ENCODE results near the gene KDM5B. TPM values are rescaled to one million over a fixed set of nuclear protein-coding genes. Genes with fewer than 3 reads are reported as not detected.
A peak's percentile ranks its signal among the peaks of the same experiment; 100 is the strongest.

The KDM5B gene
- total and polyA plus RNA-seq, 9 of the 15 experiments (the other 6 are each of a cell fraction or from before 2014, with no cell fraction given), result 15.4 to 90.6 (median 57.1) TPM

DNA sequence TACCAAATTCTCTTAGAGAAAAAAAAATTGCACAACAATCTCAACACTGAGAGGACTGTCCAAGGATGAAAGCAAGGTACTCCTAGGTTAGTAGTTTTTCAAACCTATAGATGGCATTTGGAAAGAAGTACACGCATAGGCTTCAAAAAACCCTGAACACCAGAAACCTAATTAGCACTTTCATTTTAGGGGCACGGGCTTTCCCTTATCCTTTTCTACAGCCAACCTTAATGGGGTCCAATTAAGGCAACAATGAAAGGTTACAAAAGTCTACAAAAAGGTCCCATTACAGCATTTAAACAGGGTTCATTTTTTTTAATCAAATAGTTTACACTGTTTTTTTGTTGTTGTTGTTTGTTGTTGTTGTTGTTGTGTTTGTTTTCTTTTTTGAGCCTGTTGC, 6.2 kb downstream of the KDM5B start (continued):
- TF ChIP-seq, protein P1, sequence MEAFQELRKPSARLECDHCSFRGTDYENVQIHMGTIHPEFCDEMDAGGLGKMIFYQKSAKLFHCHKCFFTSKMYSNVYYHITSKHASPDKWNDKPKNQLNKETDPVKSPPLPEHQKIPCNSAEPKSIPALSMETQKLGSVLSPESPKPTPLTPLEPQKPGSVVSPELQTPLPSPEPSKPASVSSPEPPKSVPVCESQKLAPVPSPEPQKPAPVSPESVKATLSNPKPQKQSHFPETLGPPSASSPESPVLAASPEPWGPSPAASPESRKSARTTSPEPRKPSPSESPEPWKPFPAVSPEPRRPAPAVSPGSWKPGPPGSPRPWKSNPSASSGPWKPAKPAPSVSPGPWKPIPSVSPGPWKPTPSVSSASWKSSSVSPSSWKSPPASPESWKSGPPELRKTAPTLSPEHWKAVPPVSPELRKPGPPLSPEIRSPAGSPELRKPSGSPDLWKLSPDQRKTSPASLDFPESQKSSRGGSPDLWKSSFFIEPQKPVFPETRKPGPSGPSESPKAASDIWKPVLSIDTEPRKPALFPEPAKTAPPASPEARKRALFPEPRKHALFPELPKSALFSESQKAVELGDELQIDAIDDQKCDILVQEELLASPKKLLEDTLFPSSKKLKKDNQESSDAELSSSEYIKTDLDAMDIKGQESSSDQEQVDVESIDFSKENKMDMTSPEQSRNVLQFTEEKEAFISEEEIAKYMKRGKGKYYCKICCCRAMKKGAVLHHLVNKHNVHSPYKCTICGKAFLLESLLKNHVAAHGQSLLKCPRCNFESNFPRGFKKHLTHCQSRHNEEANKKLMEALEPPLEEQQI (IDR thresholded peaks at IDR 0.05), result no peak
- TF ChIP-seq, protein P2, sequence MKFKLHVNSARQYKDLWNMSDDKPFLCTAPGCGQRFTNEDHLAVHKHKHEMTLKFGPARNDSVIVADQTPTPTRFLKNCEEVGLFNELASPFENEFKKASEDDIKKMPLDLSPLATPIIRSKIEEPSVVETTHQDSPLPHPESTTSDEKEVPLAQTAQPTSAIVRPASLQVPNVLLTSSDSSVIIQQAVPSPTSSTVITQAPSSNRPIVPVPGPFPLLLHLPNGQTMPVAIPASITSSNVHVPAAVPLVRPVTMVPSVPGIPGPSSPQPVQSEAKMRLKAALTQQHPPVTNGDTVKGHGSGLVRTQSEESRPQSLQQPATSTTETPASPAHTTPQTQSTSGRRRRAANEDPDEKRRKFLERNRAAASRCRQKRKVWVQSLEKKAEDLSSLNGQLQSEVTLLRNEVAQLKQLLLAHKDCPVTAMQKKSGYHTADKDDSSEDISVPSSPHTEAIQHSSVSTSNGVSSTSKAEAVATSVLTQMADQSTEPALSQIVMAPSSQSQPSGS (CRISPR knock-in tag; IDR thresholded peaks at IDR 0.05), result no peak
- TF ChIP-seq ZNF146 (CRISPR knock-in tag; IDR thresholded peaks at IDR 0.05; ENCODE audit: unreplicated experiment) (no peak), ZNF140 (CRISPR knock-in tag; IDR thresholded peaks at IDR 0.05) (no peak)

DNA sequence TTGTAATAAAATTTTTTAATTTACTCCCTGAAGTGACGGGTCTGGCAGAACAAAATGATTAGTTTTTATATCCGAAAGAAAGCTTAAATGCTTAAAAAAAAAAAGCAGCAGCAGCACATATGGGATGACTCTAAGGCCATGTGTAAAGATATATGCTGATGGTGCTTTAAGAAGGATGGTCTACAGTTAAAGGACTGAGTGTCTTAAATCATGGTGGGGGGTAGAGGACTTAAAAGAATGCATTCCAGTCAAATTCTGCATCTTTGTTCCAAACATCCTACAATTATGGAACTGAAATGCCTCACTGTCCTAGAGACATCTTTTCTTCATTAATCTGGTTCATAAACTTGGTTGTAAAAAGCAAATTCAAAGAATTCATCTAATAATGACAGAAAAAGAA, 7.0 kb downstream of the KDM5B start:
- H3K9me1 ChIP-seq (ENCODE audit: control insufficient read depth, insufficient read depth, low read length), result peaks cover 7% of the 10 kb centered on the region
- H3K4me1 ChIP-seq (replicated peaks in 1 of 2; ENCODE audit: control insufficient read depth in 2 of 2, insufficient read depth in 2 of 2, low read length in 2 of 2), result peaks cover 16 to 18% of the 10 kb centered on the region in 2 experiments; a peak in 4 of 5 replicates
- intact Hi-C loops (cut with micrococcal nuclease) (loop anchor here (10.0 kb wide), 1 partner anchor 646 kb away; no protein-coding TSS in a partner anchor), in situ Hi-C loops (cut with MboI) (no loop called here)
- ATAC-seq (no peak), DNase-seq (ENCODE audit: extremely low read depth in 1 of 4, low spot score in 3 of 4) (no peak), FAIRE-seq (no peak)
- CTCF ChIA-PET (ENCODE audit: low intra/inter-chr PET ratio), result no interaction called here
- no peak overlapping the region for H3K27ac ChIP-seq (ENCODE audit: extremely low read depth, low read depth, low read length)
- H3K9me3 ChIP-seq (replicated peaks; ENCODE audit: control insufficient read depth, insufficient read depth, low read depth, low read length), result no peaks in the 10 kb centered on the region
- H3K36me3 ChIP-seq (ENCODE audit: control insufficient read depth, insufficient read depth, low read length), result peaks cover 19% of the 10 kb centered on the region; the same call in 2 of the 3 replicates
- no TSS peak for BruUV-seq (replicated peaks)
- POLR2A ChIA-PET, result interaction anchor here (1.0 to 1.2 kb wide), 2 partner anchors 10 to 206 kb away, joined by 3 read pairs; partner anchors contain the start of gene TMEM183A
- H3K27me3 ChIP-seq (ENCODE audit: control insufficient read depth in 2 of 2, insufficient read depth in 2 of 2, low read length in 2 of 2), result no peaks in the 10 kb centered on the region
- H3K9ac ChIP-seq (ENCODE audit: insufficient read depth in 1 of 2, low read depth in 2 of 2, low read length in 2 of 2), result no peak overlapping the region
- no peak overlapping the region for H3K4me2 ChIP-seq (ENCODE audit: insufficient read depth, low read length)
- H3K79me2 ChIP-seq (ENCODE audit: control insufficient read depth, insufficient read depth, low read length), result peaks cover 98% of the 10 kb centered on the region
- no peak overlapping the region for H2AFZ ChIP-seq (ENCODE audit: low read depth, low read length)
- TF ChIP-seq ZNF316 (IDR thresholded peaks at IDR 0.05), result peak; percentile 58
- 0 out of 2 replicates have a peak, but pooled peaks have one; percentile 8 for TF ChIP-seq C11orf30 (IDR thresholded peaks at IDR 0.05; ENCODE audit: low read depth)
- TF ChIP-seq, protein P3, sequence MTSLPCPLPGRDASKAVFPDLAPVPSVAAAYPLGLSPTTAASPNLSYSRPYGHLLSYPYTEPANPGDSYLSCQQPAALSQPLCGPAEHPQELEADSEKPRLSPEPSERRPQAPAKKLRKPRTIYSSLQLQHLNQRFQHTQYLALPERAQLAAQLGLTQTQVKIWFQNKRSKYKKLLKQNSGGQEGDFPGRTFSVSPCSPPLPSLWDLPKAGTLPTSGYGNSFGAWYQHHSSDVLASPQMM (CRISPR knock-in tag; IDR thresholded peaks at IDR 0.05), result no peak
- H4K20me1 ChIP-seq (replicated peaks; ENCODE audit: control insufficient read depth, insufficient read depth, low read length), result peaks cover 11% of the 10 kb centered on the region
- WGBS (ENCODE audit: insufficient coverage, low coverage, missing lambda C conversion rate), result 95% methylated on average over 2 of the region's 2 CpGs
- H3K4me3 ChIP-seq, result no peak overlapping the region

Measured in K562 (cell line).